Stimulated activated CD8-positive, alpha-beta memory T cell treated with anti-CD3 and anti-CD28 coated beads, Interleukin-7, amount 100 ng/mL, for 1 hour (primary cell): Measurements from ENCODE around the gene ADARB2.

Experiments used
- DNase-seq, 2 donors: peaks; one replicate each; pipeline ENCODE4 v3.0.0-alpha.2; 2020; ENCODE audit warnings: low read depth in 2 of 2

The ADARB2 gene

GRCh38 chr10:1663226-1663625 lies 74.1 kb downstream of the ADARB2 start:
- no peak for DNase-seq

GRCh38 chr10:1662438-1663025 lies 74.8 kb downstream of the ADARB2 start:
- no peak for DNase-seq

- DNase-seq: no peak
Observed at GRCh38 chr10:1661859-1662437, 75.4 kb downstream of the ADARB2 start.

- no peak for DNase-seq
Observed at GRCh38 chr10:1661416-1661815, 75.9 kb downstream of the ADARB2 start.

- no peak for DNase-seq
Observed at GRCh38 chr10:1660815-1661214, 76.5 kb downstream of the ADARB2 start.

GRCh38 chr10:1660386-1660785 lies 76.9 kb downstream of the ADARB2 start:
- DNase-seq: no peak

- DNase-seq: no peak
Observed at GRCh38 chr10:1659221-1659791, 78.0 kb downstream of the ADARB2 start.

- DNase-seq: no peak
Observed at GRCh38 chr10:1658658-1659057, 78.7 kb downstream of the ADARB2 start.

GRCh38 chr10:1657479-1657878 lies 79.8 kb downstream of the ADARB2 start:
- DNase-seq: no peak

- no peak for DNase-seq
Observed at GRCh38 chr10:1655367-1655766, 82.0 kb downstream of the ADARB2 start.

- DNase-seq: no peak
Observed at GRCh38 chr10:1654811-1655356, 82.4 kb downstream of the ADARB2 start.

- DNase-seq: no peak
Observed at GRCh38 chr10:1654247-1654646, 83.1 kb downstream of the ADARB2 start.

GRCh38 chr10:1653321-1653720 lies 84.0 kb downstream of the ADARB2 start:
- DNase-seq: no peak

- DNase-seq: no peak
Observed at GRCh38 chr10:1652151-1652550, 85.2 kb downstream of the ADARB2 start.

GRCh38 chr10:1651270-1651966 lies 85.9 kb downstream of the ADARB2 start:
- DNase-seq: no peak

- DNase-seq: no peak
Observed at GRCh38 chr10:1650542-1651269, 86.6 kb downstream of the ADARB2 start.

GRCh38 chr10:1648648-1649047 lies 88.7 kb downstream of the ADARB2 start:
- DNase-seq: no peak

- DNase-seq: no peak
Observed at GRCh38 chr10:1646332-1646731, 91.0 kb downstream of the ADARB2 start.

GRCh38 chr10:1645896-1646295 lies 91.4 kb downstream of the ADARB2 start:
- no peak for DNase-seq

- DNase-seq: no peak
Observed at GRCh38 chr10:1644191-1644711, 93.1 kb downstream of the ADARB2 start.

- DNase-seq: no peak
Observed at GRCh38 chr10:1643908-1644179, 93.5 kb downstream of the ADARB2 start.
